ENCODE measurements around the gene HLX. TPM values are rescaled to one million over a fixed set of nuclear protein-coding genes. Genes with fewer than 3 reads are reported as not detected.

Gene HLX
- total RNA-seq, 4 donors from 2014 or later = 11.9 to 26.8 (median 16.4) TPM

- TF ChIP-seq CTCF (IDR thresholded peaks at IDR 0.05; ENCODE audit: low read depth) = no peak
Observed at GRCh38 chr1:220902916-220903315, 23.7 kb downstream of the HLX start.

- TF ChIP-seq CTCF (IDR thresholded peaks at IDR 0.05; ENCODE audit: low read depth) = no peak
Observed at GRCh38 chr1:220904876-220905275, 25.6 kb downstream of the HLX start.

- no peak for TF ChIP-seq CTCF (IDR thresholded peaks at IDR 0.05; ENCODE audit: low read depth)
Observed at GRCh38 chr1:220905650-220906560, 26.7 kb downstream of the HLX start.

DNA sequence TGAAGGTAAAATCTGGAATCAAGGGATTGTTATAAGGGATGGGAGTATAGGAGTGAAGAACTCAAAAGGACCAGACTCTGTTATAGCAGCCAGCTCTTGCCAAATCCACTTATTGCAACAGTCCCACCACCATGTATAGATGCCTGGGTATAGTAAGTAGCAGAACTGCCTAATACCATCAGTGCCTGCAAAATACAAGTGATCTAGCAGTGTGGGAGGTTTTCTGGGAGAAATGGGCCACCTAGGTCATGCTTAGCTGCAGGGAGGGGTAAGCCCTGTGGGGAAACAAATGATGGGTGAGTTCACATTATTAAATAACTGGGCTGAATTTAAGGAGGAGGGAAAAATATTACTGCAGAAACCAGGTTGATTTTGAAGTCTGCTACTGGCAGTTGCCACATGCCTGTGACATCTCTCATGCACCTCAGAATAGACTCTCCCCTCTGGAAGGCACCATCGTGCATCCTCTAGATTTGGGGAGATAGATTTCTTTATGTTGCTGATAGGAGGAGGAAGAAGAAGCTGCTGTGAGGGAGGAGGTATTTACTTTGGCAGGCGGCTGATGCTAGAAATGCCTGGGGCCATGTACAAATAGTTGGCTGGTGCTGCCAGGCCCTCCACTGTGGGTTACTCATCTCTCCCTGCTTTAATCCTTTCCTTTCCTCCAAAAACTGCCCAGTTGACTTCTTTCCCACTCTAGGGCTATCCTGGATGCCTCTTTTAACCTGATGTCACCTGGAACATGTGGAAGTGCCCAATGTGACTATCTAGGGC is 27.5 kb downstream of the HLX start:
- TF ChIP-seq CTCF (IDR thresholded peaks at IDR 0.05; ENCODE audit: low read depth) = no peak

- no peak for TF ChIP-seq CTCF (IDR thresholded peaks at IDR 0.05; ENCODE audit: low read depth)
Observed at GRCh38 chr1:220908757-220909156, 29.5 kb downstream of the HLX start.

- no peak for TF ChIP-seq CTCF (IDR thresholded peaks at IDR 0.05; ENCODE audit: low read depth)
Observed at GRCh38 chr1:220910021-220910420, 30.8 kb downstream of the HLX start.
